GM19025 (cell line): ENCODE data around the gene PC.
"Not testable (repeated sequence)": the region's sequence is repeated elsewhere in the genome, so short reads cannot be mapped to it uniquely, and the experiment has no call there.

Experiments
- ATAC-seq: cut with Tn5 transposase; IDR thresholded peaks from one replicate; pipeline ENCODE4 v1.9.1; 2021; ENCODE audit warnings: mild to moderate bottlenecking, low read depth, moderate library complexity; ENCODE audit not compliant: unreplicated experiment

PC gene

GRCh38 chr11:66845143-66845875 lies 112.9 kb downstream of the PC start:
- no peak for ATAC-seq

- ATAC-seq: no peak
Measured at GRCh38 chr11:66844496-66845142, 113.6 kb downstream of the PC start.

DNA sequence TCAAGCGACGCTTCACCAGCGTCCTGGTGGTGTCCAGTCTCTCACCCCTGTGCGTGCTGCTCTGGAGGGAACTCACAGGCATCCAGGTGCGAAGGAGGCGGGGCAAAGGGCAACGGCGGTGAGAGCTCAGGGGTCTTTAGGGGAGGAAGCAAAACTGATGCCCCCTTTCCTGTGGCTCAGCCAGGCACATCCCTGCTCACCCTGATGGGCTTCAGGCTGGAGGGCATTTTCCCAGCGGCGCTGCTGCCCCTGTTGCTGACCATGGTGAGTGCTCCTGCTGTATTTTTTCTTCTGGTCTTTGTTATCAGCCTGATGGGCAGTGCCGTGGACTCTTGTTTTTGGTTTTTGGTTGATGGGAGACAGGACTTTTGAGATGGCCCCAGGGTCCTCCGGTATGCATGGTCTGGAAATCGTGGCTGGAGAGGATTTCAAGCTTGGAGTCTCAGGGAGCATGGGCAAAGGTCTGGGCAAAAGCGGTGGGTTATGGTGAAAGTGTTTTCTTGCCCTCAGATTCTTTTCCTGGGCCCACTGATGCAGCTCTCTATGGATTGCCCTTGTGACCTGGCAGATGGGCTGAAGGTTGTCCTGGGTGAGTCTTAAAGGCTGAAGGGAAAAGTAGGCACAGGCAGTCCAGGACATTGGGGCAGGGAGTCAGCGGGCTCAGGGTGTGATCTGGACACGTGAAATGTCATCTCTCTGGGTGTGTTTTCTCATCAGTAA lies 114.2 kb downstream of the PC start:
- no peak for ATAC-seq

- peak; percentile 83 for ATAC-seq
Measured at GRCh38 chr11:66842896-66843775, 115.0 kb downstream of the PC start, which contains the start of gene RCE1. Gene RCE1, plus strand, starts transcription at chr11:66843441. Its CDS starts 15 bp downstream, at chr11:66843456.

- no peak for ATAC-seq
Measured at GRCh38 chr11:66842501-66842895, 115.7 kb downstream of the PC start.

GRCh38 chr11:66841861-66842260 lies 116.3 kb downstream of the PC start:
- no peak for ATAC-seq

- no peak for ATAC-seq
Measured at GRCh38 chr11:66840317-66841091, 117.7 kb downstream of the PC start.

DNA sequence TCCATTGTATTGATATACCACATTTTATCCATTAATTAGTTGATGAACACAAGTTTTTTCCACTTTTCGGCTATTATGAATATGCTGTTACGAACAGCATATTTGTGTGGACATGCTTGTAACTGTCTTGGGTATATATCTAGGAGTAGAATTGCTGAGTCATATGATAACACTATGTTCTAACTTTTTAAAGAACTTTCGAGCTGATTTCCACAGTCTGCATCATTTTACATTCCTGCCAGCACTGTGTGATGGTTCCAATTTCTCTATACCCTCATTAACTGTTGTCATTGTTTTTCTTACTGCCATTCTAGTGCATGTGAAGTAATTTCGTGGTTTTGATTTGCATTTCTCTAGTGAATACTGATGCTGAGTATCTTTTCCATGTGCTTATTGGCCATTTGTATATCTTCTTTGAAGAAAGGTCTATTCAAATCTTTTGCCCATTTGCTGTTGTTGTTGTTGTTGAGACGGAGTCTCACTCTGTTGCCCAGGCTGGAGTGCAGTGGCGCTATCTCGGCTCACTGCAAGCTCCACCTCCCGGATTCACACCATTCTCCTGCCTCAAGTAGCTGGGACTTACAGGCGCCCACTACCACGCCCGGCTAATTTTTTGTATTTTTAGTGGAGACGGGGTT lies 122.3 kb downstream of the PC start:
- no peak for ATAC-seq

GRCh38 chr11:66834943-66835342 lies 123.2 kb downstream of the PC start:
- no peak for ATAC-seq

- ATAC-seq: no peak
Measured at GRCh38 chr11:66834539-66834845, 123.7 kb downstream of the PC start.

- not testable (repeated sequence) for ATAC-seq
Measured at GRCh38 chr11:66824573-66824972, 133.6 kb downstream of the PC start.

DNA sequence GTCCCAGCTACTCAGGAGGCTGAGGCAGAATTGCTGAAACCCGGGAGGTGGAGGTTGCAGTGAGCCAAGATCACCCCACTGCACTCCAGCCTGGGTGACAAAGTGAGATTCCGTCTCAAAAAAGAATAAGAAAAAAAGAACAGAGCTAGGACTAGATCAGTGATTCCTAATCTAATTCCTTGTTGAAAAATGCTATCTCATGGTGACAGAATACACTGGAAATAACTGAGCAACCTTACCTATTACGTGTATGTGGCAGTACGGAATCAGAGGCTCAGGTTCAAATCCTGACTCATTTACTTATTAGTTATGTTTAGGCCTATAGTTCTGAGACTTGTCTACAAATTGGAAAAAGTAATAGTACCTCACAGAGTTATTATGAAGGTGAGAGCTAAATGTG lies 134.5 kb downstream of the PC start:
- ATAC-seq: no peak

GRCh38 chr11:66820901-66821300 lies 137.3 kb downstream of the PC start:
- ATAC-seq: no peak

- ATAC-seq: no peak
Measured at GRCh38 chr11:66820381-66820780, 137.8 kb downstream of the PC start.

- ATAC-seq: no peak
Measured at GRCh38 chr11:66818231-66818955, 139.8 kb downstream of the PC start.

DNA sequence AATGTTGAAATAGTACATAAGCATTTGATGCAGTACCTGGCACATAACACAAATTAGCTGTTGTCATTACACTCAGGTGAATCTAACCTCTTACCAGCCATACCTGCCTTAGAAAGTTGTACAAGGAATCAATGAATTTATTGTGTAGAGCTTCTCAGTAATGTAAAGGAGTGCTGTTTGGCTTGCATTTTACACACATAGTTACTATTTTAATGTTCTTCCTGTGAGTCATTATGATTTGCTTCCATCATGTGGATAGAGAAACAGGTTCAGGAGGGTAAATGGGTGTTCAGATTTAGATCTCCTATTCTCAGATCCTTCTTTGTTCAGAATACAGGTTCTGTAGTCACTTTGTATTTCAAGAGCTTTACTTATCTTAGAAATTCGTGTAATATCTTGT lies 142.5 kb downstream of the PC start:
- no peak for ATAC-seq

DNA sequence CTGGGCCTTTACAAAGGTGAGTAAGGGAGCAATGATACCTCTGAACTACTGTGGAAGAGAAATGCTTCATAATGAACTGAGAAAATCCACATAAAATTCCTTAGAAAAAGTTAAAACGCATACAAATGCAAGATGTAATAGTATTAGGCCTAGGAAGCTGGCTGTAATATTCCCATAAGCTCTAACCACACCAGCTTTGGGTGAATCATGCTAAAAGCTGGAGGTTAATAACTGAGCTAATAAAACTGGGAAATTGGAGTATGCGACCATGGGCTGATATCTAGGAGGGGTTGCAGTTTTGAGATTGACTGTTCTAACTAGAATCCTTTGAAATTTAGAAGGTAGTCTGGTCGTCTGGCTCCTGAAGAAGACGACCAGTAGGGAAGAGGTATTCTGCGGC lies 143.5 kb downstream of the PC start:
- no peak for ATAC-seq

GRCh38 chr11:66810576-66811185 lies 147.5 kb downstream of the PC start:
- no peak for ATAC-seq
